Hematopoietic multipotent progenitor cell treated with erythropoietin and hydrocortisone succinate and interleukin-3 and kit ligand, for 4 days (in vitro differentiated cells): Measurements from ENCODE around the gene KMT2B.
"Not testable (repeated sequence)": the region's sequence is repeated elsewhere in the genome, so short reads cannot be mapped to it uniquely, and the experiment has no call there.

Experiments
- DNase-seq: peaks from one replicate; pipeline ENCODE4 v3.0.0-alpha.2; 2015

The KMT2B gene, protein sequence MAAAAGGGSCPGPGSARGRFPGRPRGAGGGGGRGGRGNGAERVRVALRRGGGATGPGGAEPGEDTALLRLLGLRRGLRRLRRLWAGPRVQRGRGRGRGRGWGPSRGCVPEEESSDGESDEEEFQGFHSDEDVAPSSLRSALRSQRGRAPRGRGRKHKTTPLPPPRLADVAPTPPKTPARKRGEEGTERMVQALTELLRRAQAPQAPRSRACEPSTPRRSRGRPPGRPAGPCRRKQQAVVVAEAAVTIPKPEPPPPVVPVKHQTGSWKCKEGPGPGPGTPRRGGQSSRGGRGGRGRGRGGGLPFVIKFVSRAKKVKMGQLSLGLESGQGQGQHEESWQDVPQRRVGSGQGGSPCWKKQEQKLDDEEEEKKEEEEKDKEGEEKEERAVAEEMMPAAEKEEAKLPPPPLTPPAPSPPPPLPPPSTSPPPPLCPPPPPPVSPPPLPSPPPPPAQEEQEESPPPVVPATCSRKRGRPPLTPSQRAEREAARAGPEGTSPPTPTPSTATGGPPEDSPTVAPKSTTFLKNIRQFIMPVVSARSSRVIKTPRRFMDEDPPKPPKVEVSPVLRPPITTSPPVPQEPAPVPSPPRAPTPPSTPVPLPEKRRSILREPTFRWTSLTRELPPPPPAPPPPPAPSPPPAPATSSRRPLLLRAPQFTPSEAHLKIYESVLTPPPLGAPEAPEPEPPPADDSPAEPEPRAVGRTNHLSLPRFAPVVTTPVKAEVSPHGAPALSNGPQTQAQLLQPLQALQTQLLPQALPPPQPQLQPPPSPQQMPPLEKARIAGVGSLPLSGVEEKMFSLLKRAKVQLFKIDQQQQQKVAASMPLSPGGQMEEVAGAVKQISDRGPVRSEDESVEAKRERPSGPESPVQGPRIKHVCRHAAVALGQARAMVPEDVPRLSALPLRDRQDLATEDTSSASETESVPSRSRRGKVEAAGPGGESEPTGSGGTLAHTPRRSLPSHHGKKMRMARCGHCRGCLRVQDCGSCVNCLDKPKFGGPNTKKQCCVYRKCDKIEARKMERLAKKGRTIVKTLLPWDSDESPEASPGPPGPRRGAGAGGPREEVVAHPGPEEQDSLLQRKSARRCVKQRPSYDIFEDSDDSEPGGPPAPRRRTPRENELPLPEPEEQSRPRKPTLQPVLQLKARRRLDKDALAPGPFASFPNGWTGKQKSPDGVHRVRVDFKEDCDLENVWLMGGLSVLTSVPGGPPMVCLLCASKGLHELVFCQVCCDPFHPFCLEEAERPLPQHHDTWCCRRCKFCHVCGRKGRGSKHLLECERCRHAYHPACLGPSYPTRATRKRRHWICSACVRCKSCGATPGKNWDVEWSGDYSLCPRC (N-terminal part only)

GRCh38 chr19:35717665-35718344 lies at the start of gene KMT2B:
Gene KMT2B (plus strand): TSS chr19:35718003. CDS start chr19:35718019, 16 bp downstream.
- DNase-seq = no peak

- DNase-seq = no peak
These were observed 48.2 kb upstream of the KMT2B start for GRCh38 chr19:35669566-35669965.

DNA sequence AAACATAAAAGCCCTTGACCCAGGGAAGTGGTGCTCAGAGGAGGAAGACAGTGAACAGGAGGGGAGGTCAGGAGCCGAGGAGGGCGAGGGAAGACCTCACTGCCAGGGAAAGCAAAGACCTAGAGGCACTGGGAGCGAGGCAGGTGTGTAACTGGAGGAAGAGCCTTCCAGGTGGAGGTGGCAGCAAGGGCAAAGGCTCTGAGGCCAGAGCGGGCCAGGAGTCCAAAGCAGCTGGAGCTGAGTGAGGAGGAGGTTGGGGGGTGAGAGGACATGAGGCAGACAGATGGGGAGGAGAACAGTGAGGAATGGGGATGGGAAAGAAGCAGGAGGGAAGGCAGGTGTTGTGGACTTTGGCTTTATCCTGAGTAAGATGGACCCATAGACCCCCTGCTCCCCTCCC lies 47.8 kb upstream of the KMT2B start:
- DNase-seq = no peak

- DNase-seq = no peak
These were observed 47.1 kb upstream of the KMT2B start for GRCh38 chr19:35670686-35671085.

GRCh38 chr19:35671818-35672217 lies 46.0 kb upstream of the KMT2B start:
- DNase-seq = peak; percentile 88

DNA sequence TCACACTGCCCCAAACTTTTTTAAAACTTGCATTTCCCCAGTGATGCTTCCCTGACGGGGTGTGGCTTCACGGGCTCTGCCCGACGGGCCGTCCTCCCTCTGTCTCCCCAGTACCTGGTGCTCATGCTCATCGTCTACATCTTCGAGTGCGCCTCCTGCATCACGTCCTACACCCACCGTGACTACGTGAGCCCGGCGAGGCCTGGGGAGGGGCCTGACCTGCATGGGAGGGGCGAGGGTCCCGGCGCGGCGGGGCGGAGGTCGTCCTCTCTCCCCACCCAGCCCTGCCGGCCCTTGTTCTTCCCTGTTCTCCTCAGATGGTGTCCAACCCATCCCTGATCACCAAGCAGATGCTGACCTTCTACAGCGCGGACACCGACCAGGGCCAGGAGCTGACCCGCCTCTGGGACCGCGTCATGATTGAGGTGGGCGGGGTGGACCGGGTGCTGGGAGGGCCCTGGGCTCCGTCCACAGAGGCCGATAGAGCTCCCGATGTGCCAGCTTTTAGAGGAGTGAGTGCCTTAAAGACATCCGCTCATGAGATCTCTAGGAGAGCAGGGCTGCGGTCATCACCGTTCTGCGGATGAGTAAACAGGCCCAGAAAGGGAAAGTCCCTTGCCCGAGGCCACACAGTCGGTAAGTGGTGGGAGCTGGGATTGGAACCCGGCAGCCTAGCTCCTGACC lies 44.5 kb upstream of the KMT2B start:
- DNase-seq = peak; percentile 61

DNA sequence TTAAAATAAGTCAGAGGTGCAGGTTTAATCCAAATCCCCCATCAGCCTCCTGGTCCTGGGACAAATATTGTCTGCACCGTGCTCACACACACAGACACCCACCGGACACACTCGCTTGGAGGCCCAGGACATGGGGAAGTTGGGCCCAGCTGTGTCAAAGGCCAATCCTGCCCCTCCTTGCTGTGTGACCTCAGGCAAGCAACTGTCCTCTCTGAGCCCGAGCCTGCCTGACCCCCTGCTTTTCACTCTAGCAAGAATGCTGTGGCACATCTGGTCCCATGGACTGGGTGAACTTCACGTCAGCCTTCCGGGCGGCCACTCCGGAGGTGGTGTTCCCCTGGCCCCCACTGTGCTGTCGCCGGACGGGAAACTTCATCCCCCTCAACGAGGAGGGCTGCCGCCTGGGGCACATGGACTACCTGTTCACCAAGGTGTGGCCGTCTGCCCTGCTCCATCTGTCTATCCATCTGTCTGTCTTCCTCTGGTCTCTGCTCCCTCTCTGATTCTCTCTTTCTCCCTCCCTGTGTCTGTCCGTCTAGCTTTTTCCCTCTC lies 42.1 kb upstream of the KMT2B start:
- DNase-seq = no peak

GRCh38 chr19:35689836-35690235 lies 28.0 kb upstream of the KMT2B start:
- DNase-seq = no peak

GRCh38 chr19:35691106-35691505 lies 26.7 kb upstream of the KMT2B start:
- not testable (repeated sequence) for DNase-seq

GRCh38 chr19:35692010-35692409 lies 25.8 kb upstream of the KMT2B start:
- no peak for DNase-seq

DNA sequence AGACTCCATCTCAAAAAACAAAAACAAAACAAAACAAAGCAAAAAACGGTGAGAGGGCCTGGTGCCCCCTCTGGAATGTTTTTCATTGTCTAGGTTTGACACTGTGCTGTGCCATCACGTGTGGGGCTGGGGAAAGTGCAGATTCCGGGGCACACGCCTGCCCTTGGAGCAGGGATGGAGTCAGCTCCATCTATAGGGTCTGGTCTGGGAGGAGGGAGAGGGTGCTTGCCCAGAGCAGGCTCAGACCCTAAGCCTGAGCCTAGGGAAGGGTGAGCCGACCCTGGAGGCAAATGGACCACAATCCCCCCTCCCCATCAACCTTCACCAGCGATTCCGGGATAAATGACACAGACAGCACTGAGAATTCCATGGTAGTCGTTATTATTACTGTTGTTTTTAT lies 24.4 kb upstream of the KMT2B start:
- no peak for DNase-seq

- DNase-seq = peak; percentile 95
These were observed 23.8 kb upstream of the KMT2B start for GRCh38 chr19:35693835-35694599.

DNA sequence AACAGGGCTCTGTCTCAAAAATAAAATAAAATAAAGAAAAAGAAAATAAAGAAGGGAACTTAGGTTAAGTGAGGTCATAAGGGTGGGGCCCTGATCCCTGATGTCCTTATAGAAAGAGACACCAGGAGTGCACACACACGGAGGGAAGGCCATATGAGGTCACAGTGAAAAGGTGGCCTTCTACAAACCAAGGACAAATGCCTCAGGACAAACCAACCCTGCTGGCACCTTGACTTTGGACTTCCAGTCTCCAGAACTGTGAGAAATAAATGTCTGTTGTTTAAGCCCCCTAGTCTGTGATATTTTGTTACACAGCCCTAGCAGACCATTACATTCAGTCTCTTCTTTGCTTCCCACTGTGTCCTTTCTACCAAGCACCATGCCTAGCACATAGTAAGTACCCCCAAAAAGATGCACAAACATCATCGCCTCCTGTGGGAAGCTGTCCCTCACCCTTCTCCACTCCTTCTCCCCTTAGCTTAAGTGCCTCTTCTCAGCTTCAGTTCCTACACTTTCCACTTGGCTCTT lies 21.8 kb upstream of the KMT2B start:
- no peak for DNase-seq

- DNase-seq = no peak
These were observed 21.0 kb upstream of the KMT2B start for GRCh38 chr19:35696835-35697234.

GRCh38 chr19:35702223-35703012 lies 15.4 kb upstream of the KMT2B start:
- peak; percentile 99 for DNase-seq

GRCh38 chr19:35703343-35703742 lies 14.5 kb upstream of the KMT2B start:
- no peak for DNase-seq

GRCh38 chr19:35704218-35704617 lies 13.6 kb upstream of the KMT2B start, which contains the start of gene ZBTB32:
Gene ZBTB32 (plus strand): TSS chr19:35704558. CDS start chr19:35714627, 10,069 bp downstream.
- peak; percentile 84 for DNase-seq

DNA sequence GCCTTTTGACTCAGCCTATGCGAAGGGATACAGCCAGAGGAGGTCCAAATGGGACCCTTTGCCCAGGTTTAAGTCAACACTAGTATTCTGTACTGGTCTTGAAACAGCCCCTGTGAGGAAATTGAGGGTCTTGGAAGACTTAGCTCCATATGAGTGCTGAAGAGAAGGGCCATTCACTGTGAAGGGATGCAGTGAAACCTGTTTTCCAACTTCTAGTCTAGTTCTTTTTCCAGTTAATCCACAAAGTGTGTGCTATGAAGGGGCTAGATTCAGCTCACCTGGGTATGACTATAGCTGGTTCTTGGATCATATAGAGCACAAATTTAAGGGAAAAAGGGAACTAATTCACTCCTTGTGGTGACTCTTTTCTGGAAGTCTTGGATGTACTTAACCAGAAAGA lies 9.4 kb upstream of the KMT2B start:
- DNase-seq = no peak
